ENCODE measurements around the gene SHH. TPM values are rescaled to one million over a fixed set of nuclear protein-coding genes. Genes with fewer than 3 reads are reported as not detected.

The SHH gene
- total and polyA plus RNA-seq, 2 experiments from 2014 or later, result not detected

DNA sequence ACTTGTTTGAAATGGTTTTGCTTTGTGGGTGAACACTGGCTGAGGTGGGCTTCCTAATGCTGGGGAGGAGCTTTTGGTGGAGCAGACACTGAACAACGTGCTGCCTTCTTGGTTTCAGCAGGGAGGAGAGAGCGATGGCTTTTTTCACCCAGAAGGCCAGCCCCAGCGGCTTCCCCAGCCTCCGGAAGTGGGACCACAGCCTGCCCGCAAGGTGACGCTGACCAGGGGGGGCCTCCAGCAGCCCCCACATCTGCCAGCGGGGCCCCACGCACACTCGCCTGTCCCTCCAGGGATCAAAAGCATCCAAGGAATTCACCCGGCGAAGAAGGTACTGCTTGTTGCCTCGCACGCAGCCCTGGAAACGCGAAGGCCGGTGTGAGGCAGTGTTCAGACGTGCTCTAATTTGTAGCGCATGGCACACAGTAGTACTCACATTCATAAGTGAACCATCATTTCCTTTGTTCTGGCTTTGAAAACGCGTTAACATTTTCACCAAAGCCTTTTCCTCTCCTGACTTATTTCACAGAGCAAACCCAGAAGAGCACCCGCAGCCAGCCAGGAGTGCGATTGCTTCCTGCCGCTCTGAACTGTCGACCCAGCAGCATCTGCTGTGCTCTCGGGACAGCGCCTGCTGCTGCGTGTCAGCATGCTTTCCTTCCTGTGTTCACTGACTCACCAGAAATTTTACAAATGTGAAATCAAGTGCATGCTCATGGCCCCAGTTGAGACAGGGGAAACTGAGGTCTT, 48.4 kb downstream of the SHH start (continued):
- TF ChIP-seq, protein P1, sequence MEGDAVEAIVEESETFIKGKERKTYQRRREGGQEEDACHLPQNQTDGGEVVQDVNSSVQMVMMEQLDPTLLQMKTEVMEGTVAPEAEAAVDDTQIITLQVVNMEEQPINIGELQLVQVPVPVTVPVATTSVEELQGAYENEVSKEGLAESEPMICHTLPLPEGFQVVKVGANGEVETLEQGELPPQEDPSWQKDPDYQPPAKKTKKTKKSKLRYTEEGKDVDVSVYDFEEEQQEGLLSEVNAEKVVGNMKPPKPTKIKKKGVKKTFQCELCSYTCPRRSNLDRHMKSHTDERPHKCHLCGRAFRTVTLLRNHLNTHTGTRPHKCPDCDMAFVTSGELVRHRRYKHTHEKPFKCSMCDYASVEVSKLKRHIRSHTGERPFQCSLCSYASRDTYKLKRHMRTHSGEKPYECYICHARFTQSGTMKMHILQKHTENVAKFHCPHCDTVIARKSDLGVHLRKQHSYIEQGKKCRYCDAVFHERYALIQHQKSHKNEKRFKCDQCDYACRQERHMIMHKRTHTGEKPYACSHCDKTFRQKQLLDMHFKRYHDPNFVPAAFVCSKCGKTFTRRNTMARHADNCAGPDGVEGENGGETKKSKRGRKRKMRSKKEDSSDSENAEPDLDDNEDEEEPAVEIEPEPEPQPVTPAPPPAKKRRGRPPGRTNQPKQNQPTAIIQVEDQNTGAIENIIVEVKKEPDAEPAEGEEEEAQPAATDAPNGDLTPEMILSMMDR (conservative IDR thresholded peaks at IDR 0.05; ENCODE audit: low read depth in 2 of 2), result no peak
- TF ChIP-seq, protein P2, sequence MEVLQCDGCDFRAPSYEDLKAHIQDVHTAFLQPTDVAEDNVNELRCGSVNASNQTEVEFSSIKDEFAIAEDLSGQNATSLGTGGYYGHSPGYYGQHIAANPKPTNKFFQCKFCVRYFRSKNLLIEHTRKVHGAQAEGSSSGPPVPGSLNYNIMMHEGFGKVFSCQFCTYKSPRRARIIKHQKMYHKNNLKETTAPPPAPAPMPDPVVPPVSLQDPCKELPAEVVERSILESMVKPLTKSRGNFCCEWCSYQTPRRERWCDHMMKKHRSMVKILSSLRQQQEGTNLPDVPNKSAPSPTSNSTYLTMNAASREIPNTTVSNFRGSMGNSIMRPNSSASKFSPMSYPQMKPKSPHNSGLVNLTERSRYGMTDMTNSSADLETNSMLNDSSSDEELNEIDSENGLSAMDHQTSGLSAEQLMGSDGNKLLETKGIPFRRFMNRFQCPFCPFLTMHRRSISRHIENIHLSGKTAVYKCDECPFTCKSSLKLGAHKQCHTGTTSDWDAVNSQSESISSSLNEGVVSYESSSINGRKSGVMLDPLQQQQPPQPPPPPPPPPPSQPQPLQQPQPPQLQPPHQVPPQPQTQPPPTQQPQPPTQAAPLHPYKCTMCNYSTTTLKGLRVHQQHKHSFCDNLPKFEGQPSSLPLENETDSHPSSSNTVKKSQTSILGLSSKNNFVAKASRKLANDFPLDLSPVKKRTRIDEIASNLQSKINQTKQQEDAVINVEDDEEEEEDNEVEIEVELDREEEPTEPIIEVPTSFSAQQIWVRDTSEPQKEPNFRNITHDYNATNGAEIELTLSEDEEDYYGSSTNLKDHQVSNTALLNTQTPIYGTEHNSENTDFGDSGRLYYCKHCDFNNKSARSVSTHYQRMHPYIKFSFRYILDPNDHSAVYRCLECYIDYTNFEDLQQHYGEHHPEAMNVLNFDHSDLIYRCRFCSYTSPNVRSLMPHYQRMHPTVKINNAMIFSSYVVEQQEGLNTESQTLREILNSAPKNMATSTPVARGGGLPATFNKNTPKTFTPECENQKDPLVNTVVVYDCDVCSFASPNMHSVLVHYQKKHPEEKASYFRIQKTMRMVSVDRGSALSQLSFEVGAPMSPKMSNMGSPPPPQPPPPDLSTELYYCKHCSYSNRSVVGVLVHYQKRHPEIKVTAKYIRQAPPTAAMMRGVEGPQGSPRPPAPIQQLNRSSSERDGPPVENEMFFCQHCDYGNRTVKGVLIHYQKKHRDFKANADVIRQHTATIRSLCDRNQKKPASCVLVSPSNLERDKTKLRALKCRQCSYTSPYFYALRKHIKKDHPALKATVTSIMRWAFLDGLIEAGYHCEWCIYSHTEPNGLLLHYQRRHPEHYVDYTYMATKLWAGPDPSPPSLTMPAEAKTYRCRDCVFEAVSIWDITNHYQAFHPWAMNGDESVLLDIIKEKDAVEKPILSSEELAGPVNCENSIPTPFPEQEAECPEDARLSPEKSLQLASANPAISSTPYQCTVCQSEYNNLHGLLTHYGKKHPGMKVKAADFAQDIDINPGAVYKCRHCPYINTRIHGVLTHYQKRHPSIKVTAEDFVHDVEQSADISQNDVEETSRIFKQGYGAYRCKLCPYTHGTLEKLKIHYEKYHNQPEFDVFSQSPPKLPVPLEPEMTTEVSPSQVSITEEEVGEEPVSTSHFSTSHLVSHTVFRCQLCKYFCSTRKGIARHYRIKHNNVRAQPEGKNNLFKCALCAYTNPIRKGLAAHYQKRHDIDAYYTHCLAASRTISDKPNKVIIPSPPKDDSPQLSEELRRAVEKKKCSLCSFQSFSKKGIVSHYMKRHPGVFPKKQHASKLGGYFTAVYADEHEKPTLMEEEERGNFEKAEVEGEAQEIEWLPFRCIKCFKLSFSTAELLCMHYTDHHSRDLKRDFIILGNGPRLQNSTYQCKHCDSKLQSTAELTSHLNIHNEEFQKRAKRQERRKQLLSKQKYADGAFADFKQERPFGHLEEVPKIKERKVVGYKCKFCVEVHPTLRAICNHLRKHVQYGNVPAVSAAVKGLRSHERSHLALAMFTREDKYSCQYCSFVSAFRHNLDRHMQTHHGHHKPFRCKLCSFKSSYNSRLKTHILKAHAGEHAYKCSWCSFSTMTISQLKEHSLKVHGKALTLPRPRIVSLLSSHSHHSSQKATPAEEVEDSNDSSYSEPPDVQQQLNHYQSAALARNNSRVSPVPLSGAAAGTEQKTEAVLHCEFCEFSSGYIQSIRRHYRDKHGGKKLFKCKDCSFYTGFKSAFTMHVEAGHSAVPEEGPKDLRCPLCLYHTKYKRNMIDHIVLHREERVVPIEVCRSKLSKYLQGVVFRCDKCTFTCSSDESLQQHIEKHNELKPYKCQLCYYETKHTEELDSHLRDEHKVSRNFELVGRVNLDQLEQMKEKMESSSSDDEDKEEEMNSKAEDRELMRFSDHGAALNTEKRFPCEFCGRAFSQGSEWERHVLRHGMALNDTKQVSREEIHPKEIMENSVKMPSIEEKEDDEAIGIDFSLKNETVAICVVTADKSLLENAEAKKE (CRISPR knock-in tag; IDR thresholded peaks at IDR 0.05), result no peak
- no peak for TF ChIP-seq EZH2phosphoT487 (IDR thresholded peaks at IDR 0.05; ENCODE audit: unreplicated experiment)
- no peak for TF ChIP-seq NANOG (IDR thresholded peaks at IDR 0.05; ENCODE audit: borderline replicate concordance)

DNA sequence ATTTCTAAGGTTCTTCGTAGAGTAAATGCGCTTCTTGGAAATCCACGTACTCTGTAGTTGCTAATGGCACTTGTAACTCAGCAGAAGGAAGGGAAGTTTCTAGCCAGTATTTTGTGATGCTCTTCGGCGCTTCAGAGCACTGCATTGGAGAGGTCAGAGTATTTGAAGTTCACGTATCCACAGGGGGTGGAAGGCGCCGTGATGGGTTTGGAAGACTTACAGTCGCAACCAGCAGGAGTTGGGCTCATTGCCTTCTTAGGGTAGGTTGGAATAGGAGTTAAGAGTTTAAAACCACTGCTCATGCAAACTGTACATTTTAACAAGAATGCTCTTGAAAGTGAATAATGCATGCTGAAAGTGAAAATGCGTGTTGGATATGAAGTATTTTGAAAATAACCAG, 49.1 kb downstream of the SHH start:
- Histone ChIP-seq H3K27ac (ENCODE audit: low read depth) (no peak overlapping the region; the same call in 1 of the 2 replicates), H3K27me3 (ENCODE audit: insufficient read depth) (no peaks in the 10 kb centered on the region), H2AFZ (no peak overlapping the region), H3K9me2 (ENCODE audit: insufficient read depth) (no peaks in the 10 kb centered on the region), H3K4me2 (no peak overlapping the region), H3K4me1 (ENCODE audit: insufficient read depth) (peaks cover 10% of the 10 kb centered on the region), H3K36me3 (ENCODE audit: insufficient read depth) (peaks cover 16% of the 10 kb centered on the region), H3K79me2 (replicated peaks; ENCODE audit: insufficient read depth) (peaks cover 52% of the 10 kb centered on the region), H4K20me1 (replicated peaks; ENCODE audit: insufficient read depth) (peaks cover 45% of the 10 kb centered on the region), H3F3A (replicated peaks; ENCODE audit: low read depth) (0 out of 2 replicates have a peak, but pooled peaks cover 7% of the 10 kb centered on the region), H3K4me3 (no peak overlapping the region)
- peak; percentile 17; the same call in 1 of the 3 replicates for ATAC-seq
- Mint-ChIP-seq H3K27me3 (ENCODE audit: insufficient read depth, low read depth, poor library complexity) (peaks cover 5% of the 10 kb centered on the region), H3K4me1 (peaks cover 47% of the 10 kb centered on the region), H3K27ac (no peak overlapping the region), H3K36me3 (ENCODE audit: low read depth) (peaks cover 42% of the 10 kb centered on the region), H3K4me3 (no peak overlapping the region), H3K9me3 (no peaks in the 10 kb centered on the region)
- no peak for DNase-seq (ENCODE audit: low spot score)
- TF ChIP-seq STAT1 (IDR thresholded peaks at IDR 0.05; ENCODE audit: unreplicated experiment), result no peak
- no peak for TF ChIP-seq ZNF114 (CRISPR knock-in tag; IDR thresholded peaks at IDR 0.05)
- TF ChIP-seq POLR2AphosphoS5 (IDR thresholded peaks at IDR 0.05; ENCODE audit: low read depth), result no peak
- TF ChIP-seq, protein P1 (conservative IDR thresholded peaks at IDR 0.05; ENCODE audit: low read depth in 2 of 2), result no peak
- no peak for TF ChIP-seq CREB1 (CRISPR knock-in tag; IDR thresholded peaks at IDR 0.05; ENCODE audit: low read depth)
- no peak for TF ChIP-seq EZH2 (IDR thresholded peaks at IDR 0.05; ENCODE audit: low read depth, unreplicated experiment)
- TF ChIP-seq, protein P3, sequence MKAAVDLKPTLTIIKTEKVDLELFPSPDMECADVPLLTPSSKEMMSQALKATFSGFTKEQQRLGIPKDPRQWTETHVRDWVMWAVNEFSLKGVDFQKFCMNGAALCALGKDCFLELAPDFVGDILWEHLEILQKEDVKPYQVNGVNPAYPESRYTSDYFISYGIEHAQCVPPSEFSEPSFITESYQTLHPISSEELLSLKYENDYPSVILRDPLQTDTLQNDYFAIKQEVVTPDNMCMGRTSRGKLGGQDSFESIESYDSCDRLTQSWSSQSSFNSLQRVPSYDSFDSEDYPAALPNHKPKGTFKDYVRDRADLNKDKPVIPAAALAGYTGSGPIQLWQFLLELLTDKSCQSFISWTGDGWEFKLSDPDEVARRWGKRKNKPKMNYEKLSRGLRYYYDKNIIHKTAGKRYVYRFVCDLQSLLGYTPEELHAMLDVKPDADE (IDR thresholded peaks at IDR 0.05), result no peak

Measured in GM23338 (cell line).